Pancreas (tissue), 10 donors: ENCODE data around the gene OLA1. TPM values are rescaled to one million over a fixed set of nuclear protein-coding genes. Genes with fewer than 3 reads are reported as not detected.
"Not testable (repeated sequence)": the region's sequence is repeated elsewhere in the genome, so short reads cannot be mapped to it uniquely, and the experiment has no call there.

Experiments
- ATAC-seq, 4 donors: fragments of 200-7000 bp; cut with Tn5 transposase; one replicate each; pipeline versions ENCODE4 v1.8.0 to v1.9.1; 2020; ENCODE audit warnings: mild to moderate bottlenecking in 4 of 4, moderate library complexity in 4 of 4
- DNase-seq, 6 donors: peaks; one replicate each; pipeline ENCODE4 v3.0.0-alpha.2; 2020
- FAIRE-seq: peaks from 2 replicates; lab custom pipeline; 2012; peaks lifted over from hg19 to GRCh38; lab: Jason Lieb, UNC
- H3K27ac ChIP-seq, 4 donors: fragments of 200-600 bp; sonication (generic); 1 replicate in 3 of 4; 2 replicates in 1 of 4; pipeline versions ENCODE4 v1.5.0 to v1.8.0; 2020
- H3K27me3 ChIP-seq, 4 donors: fragments of 200-600 bp; one replicate each; pipeline ENCODE4 v1.8.0; 2021
- H3K36me3 ChIP-seq, 3 donors: fragments of 200-600 bp; sonication (generic) in 1 of 3; one replicate each; pipeline versions ENCODE4 v1.5.0 to v1.8.0; 2020 to 2021
- H3K4me1 ChIP-seq, 3 donors: fragments of 200-600 bp; one replicate each; pipeline ENCODE4 v1.8.0; 2021
- H3K4me3 ChIP-seq, 4 donors: fragments of 200-600 bp; sonication (generic) in 2 of 4; one replicate each; pipeline versions ENCODE4 v1.5.0 to v1.8.0; 2020 to 2021
- H3K9me3 ChIP-seq, 4 donors: fragments of 200-600 bp; one replicate each; pipeline ENCODE4 v1.8.0; 2021
- WGBS, 2 donors: extraction: QIAGEN DNeasy Blood & Tissue Kit; methylation state at CpG; one replicate each; pipeline ENCODE4 v1.1.7; 2013; 5-methylcytosine and 5-hydroxymethylcytosine counted together
- intact Hi-C, 3 donors: fragments of 100-400 bp; cut with DNase I; formaldehyde crosslinking; loops; one replicate each; pipeline versions ENCODE4 v1.11.1 to v1.14.2; 2022
- polyA plus RNA-seq, 2 donors: library from polyadenylated mRNA; stranded (reverse); fragments of 200-250 nt; gene quantifications; one replicate each; pipeline ENCODE4 v1.2.3, GENCODE V29; 2013
- total RNA-seq, 6 donors: library from RNA; stranded (reverse); fragmentation: NEBNext Ultra II Directional in 4 of 6; extraction: Animal tissue kit (Norgen Biotek cat#: 25700) in 4 of 6; gene quantifications; one replicate each; pipeline versions ENCODE4 v1.2.1 to v1.2.4, GENCODE V29; 2021 to 2023
- TF ChIP-seq, protein P1 (sequence below), 4 donors: fragments of 200-600 bp; sonication (generic) in 3 of 4; IDR thresholded peaks; one replicate each; pipeline versions ENCODE4 v1.5.0 to v1.8.0; 2021; ENCODE audit warnings: antibody characterized with exemption in 4 of 4
- donor health status: healthy with polysubstance abuse.
- donor health status: DM: no; HTN: no; CAD: no; lungs with moderate emphysema.
- donor health status: DM: no; HTN: no; CAD: no.
- donor health status: control.
- donor health status: control.
- donor health status: Bipolar disorder and iron deficiency.
- donor health status: DM: yes; HTN: yes; CAD: no.
- donor health status: DM: no; HTN: no; CAD: no.
- donor health status: DM: no; HTN: no; CAD: no.
- donor health status: DM: yes; HTN: yes; CAD: no.

Gene OLA1
- total and polyA plus RNA-seq, 8 donors = 29.1 to 55.8 (median 43.1) TPM

DNA sequence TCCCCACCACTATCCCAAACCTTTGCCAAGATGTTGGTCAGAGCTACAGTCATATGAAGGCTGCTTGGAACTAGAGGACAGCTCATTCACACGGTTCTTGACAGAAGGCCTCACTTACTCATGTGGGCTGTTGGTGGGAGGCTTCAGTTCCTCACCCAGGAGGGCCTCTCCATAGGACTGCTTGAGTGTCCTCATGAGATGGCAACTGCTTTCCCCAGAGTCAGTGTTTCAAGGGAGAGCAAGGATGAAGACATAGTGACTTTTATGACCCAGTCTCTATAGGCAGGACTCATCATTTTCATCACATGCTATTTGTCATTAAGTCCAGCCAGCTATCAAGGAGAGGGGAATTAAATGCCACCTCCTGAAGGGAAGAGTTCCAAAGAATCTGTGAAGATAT, 33.4 kb upstream of the OLA1 start:
- Histone ChIP-seq H3K4me1 (no peaks in the 10 kb centered on the region), H3K4me3 (no peak overlapping the region), H3K36me3 (no peaks in the 10 kb centered on the region), H3K27me3 (no peaks in the 10 kb centered on the region), H3K27ac (no peak overlapping the region), H3K9me3 (no peaks in the 10 kb centered on the region)
- TF ChIP-seq, protein P1, sequence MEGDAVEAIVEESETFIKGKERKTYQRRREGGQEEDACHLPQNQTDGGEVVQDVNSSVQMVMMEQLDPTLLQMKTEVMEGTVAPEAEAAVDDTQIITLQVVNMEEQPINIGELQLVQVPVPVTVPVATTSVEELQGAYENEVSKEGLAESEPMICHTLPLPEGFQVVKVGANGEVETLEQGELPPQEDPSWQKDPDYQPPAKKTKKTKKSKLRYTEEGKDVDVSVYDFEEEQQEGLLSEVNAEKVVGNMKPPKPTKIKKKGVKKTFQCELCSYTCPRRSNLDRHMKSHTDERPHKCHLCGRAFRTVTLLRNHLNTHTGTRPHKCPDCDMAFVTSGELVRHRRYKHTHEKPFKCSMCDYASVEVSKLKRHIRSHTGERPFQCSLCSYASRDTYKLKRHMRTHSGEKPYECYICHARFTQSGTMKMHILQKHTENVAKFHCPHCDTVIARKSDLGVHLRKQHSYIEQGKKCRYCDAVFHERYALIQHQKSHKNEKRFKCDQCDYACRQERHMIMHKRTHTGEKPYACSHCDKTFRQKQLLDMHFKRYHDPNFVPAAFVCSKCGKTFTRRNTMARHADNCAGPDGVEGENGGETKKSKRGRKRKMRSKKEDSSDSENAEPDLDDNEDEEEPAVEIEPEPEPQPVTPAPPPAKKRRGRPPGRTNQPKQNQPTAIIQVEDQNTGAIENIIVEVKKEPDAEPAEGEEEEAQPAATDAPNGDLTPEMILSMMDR (IDR thresholded peaks at IDR 0.05) = no peak
- DNase-seq = no peak
- 42 to 70% methylated on average over 1 of the region's 1 CpG for WGBS, 2 donors
- intact Hi-C loops = no loop called here
- FAIRE-seq = no peak
- ATAC-seq = no peak

DNA sequence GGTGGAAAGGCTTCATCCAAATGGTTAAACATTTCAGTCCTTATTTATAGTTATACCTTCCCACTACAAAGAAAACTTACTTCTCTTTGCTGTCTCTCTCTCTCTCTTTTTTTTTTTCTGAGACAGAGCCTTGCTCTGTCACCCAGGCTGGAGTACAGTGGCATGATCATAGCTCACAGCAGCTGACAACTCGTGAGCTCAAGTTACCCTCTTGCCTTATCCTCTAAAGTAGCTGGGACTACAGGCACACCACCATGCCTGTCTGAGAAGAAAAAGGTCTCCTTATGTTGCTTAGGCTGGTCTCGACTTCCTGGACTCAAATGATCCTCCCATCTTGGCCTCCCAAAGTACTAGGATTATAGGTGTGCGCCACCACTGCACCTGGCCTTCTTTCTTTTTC, 32.3 kb upstream of the OLA1 start:
- FAIRE-seq (no peak), DNase-seq (no peak), ATAC-seq (no peak)
- Histone ChIP-seq H3K4me3 (no peak overlapping the region), H3K9me3 (no peaks in the 10 kb centered on the region), H3K4me1 (no peaks in the 10 kb centered on the region), H3K36me3 (no peaks in the 10 kb centered on the region), H3K27ac (no peak overlapping the region), H3K27me3 (no peaks in the 10 kb centered on the region)
- TF ChIP-seq, protein P1 (IDR thresholded peaks at IDR 0.05) = no peak
- WGBS, 2 donors = 64 to 74% methylated on average over 3 of the region's 3 CpGs
- intact Hi-C loops = no loop called here

DNA sequence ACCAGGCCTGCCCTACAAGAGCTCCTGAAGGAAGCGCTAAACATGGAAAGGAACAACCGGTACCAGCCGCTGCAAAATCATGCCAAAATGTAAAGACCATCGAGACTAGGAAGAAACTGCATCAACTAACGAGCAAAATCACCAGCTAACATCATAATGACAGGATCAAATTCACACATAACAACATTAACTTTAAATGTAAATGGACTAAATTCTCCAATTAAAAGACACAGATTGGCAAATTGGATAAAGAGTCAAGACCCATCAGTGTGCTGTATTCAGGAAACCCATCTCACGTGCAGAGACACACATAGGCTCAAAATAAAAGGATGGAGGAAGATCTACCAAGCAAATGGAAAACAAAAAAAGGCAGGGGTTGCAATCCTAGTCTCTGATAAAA, 21.9 kb upstream of the OLA1 start:
- intact Hi-C loops, H3K27ac ChIP-seq, FAIRE-seq, H3K9me3 ChIP-seq, DNase-seq, H3K27me3 ChIP-seq, H3K4me3 ChIP-seq, ATAC-seq, H3K36me3 ChIP-seq, H3K4me1 ChIP-seq: not testable (repeated sequence)
- WGBS, 2 donors = 81 to 100% methylated on average over 1 to 4 of the region's 6 CpGs

DNA sequence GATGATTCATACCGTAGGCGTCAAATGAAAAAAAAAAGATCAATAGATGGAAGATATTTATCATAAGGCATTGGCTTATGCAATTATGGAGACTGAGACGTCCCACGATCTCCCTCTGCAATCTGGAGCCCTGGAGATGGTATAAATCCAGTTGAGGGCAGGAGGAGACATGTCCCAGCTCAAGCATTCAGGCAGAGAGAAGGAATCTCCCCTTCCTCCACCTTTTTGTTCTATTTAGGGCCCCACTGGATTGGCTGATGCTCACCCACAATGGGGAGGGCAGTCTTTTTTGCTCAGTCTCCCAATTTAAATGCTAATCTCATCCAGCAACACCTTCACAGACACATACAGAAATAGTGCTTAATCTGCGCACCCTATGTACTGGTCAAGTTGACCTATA, 18.0 kb upstream of the OLA1 start:
- WGBS, 2 donors = 69 to 74% methylated on average over 5 of the region's 5 CpGs
- no peak for ATAC-seq

DNA sequence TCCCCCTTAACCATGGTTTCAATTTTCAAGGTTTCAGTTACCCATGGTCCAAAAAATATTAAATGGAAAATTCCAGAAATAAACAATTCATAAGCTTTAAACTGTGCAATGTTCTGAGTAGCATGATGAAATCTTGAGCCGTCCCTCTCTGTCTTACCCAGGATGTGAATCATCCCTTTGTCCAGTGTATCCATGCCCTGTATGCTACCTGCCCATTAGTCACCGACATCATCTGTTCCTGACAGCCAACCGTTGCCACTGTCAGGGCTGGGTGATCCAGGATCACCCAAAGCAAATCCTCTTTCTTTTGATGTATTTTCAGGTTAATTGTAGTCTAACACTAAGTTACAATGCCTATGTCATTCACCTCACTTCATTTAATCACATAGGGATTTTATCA, 15.7 kb upstream of the OLA1 start:
- no peaks in the 10 kb centered on the region for H3K4me1 ChIP-seq
- 64 to 81% methylated on average over 3 of the region's 3 CpGs for WGBS, 2 donors
- FAIRE-seq (no peak), DNase-seq (no peak), ATAC-seq (no peak)
- H3K4me3 ChIP-seq = no peak overlapping the region
- no peaks in the 10 kb centered on the region for H3K27me3 ChIP-seq
- TF ChIP-seq, protein P1 (IDR thresholded peaks at IDR 0.05) = no peak
- no peaks in the 10 kb centered on the region for H3K9me3 ChIP-seq
- intact Hi-C loops = no loop called here
- no peak overlapping the region for H3K27ac ChIP-seq
- H3K36me3 ChIP-seq = no peaks in the 10 kb centered on the region

More for the DNA sequence above, 18.0 kb upstream of the OLA1 start:
- FAIRE-seq (no peak), DNase-seq (no peak)
- H3K4me3 ChIP-seq = no peak overlapping the region
- intact Hi-C loops = no loop called here
- no peaks in the 10 kb centered on the region for H3K4me1 ChIP-seq
- H3K27ac ChIP-seq = no peak overlapping the region
- no peaks in the 10 kb centered on the region for H3K9me3 ChIP-seq
- TF ChIP-seq, protein P1 (IDR thresholded peaks at IDR 0.05) = no peak
- no peaks in the 10 kb centered on the region for H3K27me3 ChIP-seq
- H3K36me3 ChIP-seq = no peaks in the 10 kb centered on the region
